HepG2 (cell line): ENCODE measurements around the gene ADAMTS2.

Source experiments
- CBFB ChIP-seq: sonication (generic); formaldehyde crosslinking; IDR thresholded peaks from 2 replicates; pipeline ENCODE4 v1.4.0; 2020; ENCODE audit warnings: missing genetic modification reagents
- CBX5 ChIP-seq: sonication (generic); formaldehyde crosslinking; IDR thresholded peaks from 2 replicates; pipeline ENCODE4 v1.4.0; 2020; ENCODE audit warnings: missing genetic modification reagents, borderline replicate concordance
- ESRRA ChIP-seq: sonication (generic); formaldehyde crosslinking; IDR thresholded peaks from 2 replicates; pipeline ENCODE4 v1.5.1; 2020; ENCODE audit warnings: mild to moderate bottlenecking, low read depth, missing genetic modification reagents
- GABPB1 ChIP-seq: IDR thresholded peaks from 2 replicates; pipeline ENCODE4 v1.6.1; 2016; ENCODE audit warnings: mild to moderate bottlenecking, missing genetic modification reagents, moderate library complexity, missing compliant biosample characterization
- JUN ChIP-seq: sonication (generic); formaldehyde crosslinking; IDR thresholded peaks from 2 replicates; pipeline ENCODE4 v1.4.0; 2020; ENCODE audit warnings: mild to moderate bottlenecking, missing genetic modification reagents
- JUND ChIP-seq: sonication (generic); formaldehyde crosslinking; IDR thresholded peaks from 2 replicates; pipeline ENCODE4 v1.8.0; 2022; ENCODE audit warnings: mild to moderate bottlenecking, missing genetic modification reagents
- TAF1 ChIP-seq: sonication (generic); formaldehyde crosslinking; IDR thresholded peaks from 2 replicates; pipeline ENCODE4 v1.4.0; 2020; ENCODE audit warnings: missing genetic modification reagents
- TF ChIP-seq, protein P1 (sequence below): sonication (generic); formaldehyde crosslinking; IDR thresholded peaks from 2 replicates; pipeline ENCODE4 v1.5.0; 2020; ENCODE audit warnings: mild to moderate bottlenecking, missing genetic modification reagents, moderate library complexity
- TF ChIP-seq, protein P2 (sequence below): sonication (generic); formaldehyde crosslinking; IDR thresholded peaks from 2 replicates; pipeline ENCODE4 v1.4.0; 2020; ENCODE audit warnings: missing genetic modification reagents
- TF ChIP-seq, protein P3 (sequence below): sonication (generic); formaldehyde crosslinking; IDR thresholded peaks from 2 replicates; pipeline ENCODE4 v1.4.0; 2020; ENCODE audit warnings: missing genetic modification reagents
- TF ChIP-seq, protein P4 (sequence below): sonication (generic); formaldehyde crosslinking; IDR thresholded peaks from 2 replicates; pipeline ENCODE4 v1.4.0; 2020; ENCODE audit warnings: missing genetic modification reagents
- TF ChIP-seq, protein P5 (sequence below): sonication (generic); formaldehyde crosslinking; IDR thresholded peaks from 2 replicates; pipeline ENCODE4 v1.4.0; 2020; ENCODE audit warnings: missing genetic modification reagents

DNA sequence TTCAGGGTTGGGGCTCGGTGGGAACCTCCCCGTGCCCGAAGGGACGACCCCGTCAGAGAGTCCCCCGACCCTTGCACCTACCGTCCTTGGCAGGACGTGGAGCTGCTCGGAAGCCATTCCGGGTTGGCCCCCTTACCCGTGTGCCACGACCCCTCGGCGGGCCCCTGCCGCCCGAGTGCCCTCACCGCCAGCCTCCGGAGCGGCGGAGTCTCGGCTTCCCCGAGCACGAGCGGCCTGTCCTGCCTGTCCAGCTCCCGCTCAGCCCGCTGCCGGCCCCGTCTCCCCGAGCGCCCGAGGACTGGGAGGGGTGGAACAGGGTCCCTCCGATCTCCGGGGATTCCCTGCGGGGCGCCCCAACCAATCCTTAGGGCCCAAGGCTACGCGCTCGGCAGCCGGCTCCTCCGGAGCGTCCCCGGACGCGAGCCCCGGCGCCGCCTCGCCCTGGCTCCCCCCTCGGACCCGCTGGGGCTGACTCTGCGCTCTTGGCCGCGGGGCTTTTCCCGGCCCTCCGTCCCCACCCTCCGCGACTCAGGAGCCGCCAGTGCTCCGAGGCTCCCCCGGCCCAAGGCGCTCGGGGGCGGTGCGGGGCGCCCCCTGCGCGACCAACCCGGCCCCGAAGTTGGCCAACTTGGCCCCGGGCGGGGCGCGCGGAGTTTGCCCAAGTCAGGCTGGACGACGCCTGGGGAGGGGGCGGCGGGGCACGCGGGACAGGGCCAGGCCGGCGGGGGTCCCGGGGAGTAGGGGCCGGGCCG, 654 bp downstream of the ADAMTS2 start:
- TF ChIP-seq, protein P1, sequence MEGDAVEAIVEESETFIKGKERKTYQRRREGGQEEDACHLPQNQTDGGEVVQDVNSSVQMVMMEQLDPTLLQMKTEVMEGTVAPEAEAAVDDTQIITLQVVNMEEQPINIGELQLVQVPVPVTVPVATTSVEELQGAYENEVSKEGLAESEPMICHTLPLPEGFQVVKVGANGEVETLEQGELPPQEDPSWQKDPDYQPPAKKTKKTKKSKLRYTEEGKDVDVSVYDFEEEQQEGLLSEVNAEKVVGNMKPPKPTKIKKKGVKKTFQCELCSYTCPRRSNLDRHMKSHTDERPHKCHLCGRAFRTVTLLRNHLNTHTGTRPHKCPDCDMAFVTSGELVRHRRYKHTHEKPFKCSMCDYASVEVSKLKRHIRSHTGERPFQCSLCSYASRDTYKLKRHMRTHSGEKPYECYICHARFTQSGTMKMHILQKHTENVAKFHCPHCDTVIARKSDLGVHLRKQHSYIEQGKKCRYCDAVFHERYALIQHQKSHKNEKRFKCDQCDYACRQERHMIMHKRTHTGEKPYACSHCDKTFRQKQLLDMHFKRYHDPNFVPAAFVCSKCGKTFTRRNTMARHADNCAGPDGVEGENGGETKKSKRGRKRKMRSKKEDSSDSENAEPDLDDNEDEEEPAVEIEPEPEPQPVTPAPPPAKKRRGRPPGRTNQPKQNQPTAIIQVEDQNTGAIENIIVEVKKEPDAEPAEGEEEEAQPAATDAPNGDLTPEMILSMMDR = no peak
- no peak for TF ChIP-seq TAF1 (CRISPR knock-in tag)
- TF ChIP-seq, protein P2, sequence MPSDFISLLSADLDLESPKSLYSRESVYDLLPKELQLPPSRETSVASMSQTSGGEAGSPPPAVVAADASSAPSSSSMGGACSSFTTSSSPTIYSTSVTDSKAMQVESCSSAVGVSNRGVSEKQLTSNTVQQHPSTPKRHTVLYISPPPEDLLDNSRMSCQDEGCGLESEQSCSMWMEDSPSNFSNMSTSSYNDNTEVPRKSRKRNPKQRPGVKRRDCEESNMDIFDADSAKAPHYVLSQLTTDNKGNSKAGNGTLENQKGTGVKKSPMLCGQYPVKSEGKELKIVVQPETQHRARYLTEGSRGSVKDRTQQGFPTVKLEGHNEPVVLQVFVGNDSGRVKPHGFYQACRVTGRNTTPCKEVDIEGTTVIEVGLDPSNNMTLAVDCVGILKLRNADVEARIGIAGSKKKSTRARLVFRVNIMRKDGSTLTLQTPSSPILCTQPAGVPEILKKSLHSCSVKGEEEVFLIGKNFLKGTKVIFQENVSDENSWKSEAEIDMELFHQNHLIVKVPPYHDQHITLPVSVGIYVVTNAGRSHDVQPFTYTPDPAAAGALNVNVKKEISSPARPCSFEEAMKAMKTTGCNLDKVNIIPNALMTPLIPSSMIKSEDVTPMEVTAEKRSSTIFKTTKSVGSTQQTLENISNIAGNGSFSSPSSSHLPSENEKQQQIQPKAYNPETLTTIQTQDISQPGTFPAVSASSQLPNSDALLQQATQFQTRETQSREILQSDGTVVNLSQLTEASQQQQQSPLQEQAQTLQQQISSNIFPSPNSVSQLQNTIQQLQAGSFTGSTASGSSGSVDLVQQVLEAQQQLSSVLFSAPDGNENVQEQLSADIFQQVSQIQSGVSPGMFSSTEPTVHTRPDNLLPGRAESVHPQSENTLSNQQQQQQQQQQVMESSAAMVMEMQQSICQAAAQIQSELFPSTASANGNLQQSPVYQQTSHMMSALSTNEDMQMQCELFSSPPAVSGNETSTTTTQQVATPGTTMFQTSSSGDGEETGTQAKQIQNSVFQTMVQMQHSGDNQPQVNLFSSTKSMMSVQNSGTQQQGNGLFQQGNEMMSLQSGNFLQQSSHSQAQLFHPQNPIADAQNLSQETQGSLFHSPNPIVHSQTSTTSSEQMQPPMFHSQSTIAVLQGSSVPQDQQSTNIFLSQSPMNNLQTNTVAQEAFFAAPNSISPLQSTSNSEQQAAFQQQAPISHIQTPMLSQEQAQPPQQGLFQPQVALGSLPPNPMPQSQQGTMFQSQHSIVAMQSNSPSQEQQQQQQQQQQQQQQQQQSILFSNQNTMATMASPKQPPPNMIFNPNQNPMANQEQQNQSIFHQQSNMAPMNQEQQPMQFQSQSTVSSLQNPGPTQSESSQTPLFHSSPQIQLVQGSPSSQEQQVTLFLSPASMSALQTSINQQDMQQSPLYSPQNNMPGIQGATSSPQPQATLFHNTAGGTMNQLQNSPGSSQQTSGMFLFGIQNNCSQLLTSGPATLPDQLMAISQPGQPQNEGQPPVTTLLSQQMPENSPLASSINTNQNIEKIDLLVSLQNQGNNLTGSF (CRISPR knock-in tag) = no peak
- no peak for TF ChIP-seq GABPB1 (CRISPR knock-in tag)
- no peak for TF ChIP-seq ESRRA
- TF ChIP-seq, protein P3, sequence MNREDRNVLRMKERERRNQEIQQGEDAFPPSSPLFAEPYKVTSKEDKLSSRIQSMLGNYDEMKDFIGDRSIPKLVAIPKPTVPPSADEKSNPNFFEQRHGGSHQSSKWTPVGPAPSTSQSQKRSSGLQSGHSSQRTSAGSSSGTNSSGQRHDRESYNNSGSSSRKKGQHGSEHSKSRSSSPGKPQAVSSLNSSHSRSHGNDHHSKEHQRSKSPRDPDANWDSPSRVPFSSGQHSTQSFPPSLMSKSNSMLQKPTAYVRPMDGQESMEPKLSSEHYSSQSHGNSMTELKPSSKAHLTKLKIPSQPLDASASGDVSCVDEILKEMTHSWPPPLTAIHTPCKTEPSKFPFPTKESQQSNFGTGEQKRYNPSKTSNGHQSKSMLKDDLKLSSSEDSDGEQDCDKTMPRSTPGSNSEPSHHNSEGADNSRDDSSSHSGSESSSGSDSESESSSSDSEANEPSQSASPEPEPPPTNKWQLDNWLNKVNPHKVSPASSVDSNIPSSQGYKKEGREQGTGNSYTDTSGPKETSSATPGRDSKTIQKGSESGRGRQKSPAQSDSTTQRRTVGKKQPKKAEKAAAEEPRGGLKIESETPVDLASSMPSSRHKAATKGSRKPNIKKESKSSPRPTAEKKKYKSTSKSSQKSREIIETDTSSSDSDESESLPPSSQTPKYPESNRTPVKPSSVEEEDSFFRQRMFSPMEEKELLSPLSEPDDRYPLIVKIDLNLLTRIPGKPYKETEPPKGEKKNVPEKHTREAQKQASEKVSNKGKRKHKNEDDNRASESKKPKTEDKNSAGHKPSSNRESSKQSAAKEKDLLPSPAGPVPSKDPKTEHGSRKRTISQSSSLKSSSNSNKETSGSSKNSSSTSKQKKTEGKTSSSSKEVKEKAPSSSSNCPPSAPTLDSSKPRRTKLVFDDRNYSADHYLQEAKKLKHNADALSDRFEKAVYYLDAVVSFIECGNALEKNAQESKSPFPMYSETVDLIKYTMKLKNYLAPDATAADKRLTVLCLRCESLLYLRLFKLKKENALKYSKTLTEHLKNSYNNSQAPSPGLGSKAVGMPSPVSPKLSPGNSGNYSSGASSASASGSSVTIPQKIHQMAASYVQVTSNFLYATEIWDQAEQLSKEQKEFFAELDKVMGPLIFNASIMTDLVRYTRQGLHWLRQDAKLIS (CRISPR knock-in tag) = no peak
- TF ChIP-seq, protein P4, sequence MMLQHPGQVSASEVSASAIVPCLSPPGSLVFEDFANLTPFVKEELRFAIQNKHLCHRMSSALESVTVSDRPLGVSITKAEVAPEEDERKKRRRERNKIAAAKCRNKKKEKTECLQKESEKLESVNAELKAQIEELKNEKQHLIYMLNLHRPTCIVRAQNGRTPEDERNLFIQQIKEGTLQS (CRISPR knock-in tag) = no peak
- TF ChIP-seq, protein P5, sequence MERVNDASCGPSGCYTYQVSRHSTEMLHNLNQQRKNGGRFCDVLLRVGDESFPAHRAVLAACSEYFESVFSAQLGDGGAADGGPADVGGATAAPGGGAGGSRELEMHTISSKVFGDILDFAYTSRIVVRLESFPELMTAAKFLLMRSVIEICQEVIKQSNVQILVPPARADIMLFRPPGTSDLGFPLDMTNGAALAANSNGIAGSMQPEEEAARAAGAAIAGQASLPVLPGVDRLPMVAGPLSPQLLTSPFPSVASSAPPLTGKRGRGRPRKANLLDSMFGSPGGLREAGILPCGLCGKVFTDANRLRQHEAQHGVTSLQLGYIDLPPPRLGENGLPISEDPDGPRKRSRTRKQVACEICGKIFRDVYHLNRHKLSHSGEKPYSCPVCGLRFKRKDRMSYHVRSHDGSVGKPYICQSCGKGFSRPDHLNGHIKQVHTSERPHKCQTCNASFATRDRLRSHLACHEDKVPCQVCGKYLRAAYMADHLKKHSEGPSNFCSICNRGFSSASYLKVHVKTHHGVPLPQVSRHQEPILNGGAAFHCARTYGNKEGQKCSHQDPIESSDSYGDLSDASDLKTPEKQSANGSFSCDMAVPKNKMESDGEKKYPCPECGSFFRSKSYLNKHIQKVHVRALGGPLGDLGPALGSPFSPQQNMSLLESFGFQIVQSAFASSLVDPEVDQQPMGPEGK = no peak
- no peak for TF ChIP-seq JUND (CRISPR knock-in tag)
- no peak for TF ChIP-seq JUN (CRISPR knock-in tag)
- no peak for TF ChIP-seq CBX5
- TF ChIP-seq CBFB = no peak
